HEK293 (cell line): Measurements from ENCODE around the gene SRF.

Source experiments
- CTCF ChIA-PET: fragments of 350-600 bp; formaldehyde crosslinking; extraction: SDS; loops from one replicate; lab custom pipeline; 2021; ENCODE audit warnings: antibody characterized with exemption; lab: Yijun Ruan, JAX
- POLR2A ChIA-PET: fragments of 300-600 bp; formaldehyde crosslinking; extraction: SDS; loops from one replicate; lab custom pipeline; 2020; ENCODE audit warnings: antibody characterized with exemption, inconsistent platforms; lab: Yijun Ruan, JAX
- H3K27ac ChIP-seq: fragments of 200-500 bp; sonication (Bioruptor generic); 2 replicates; pipeline ENCODE4 v1.5.1; 2014; ENCODE audit warnings: low read depth, low read length, control low read depth, inconsistent platforms; ENCODE audit errors: extremely low read depth
- H3K36me3 ChIP-seq, 2 experiments: fragments of 200-500 bp in 1 of 2; sonication (Bioruptor generic) in 1 of 2; 1 replicate in 1 of 2; 2 replicates in 1 of 2; pipeline ENCODE4 v1.5.1; 2014 to 2017; ENCODE audit warnings: inconsistent platforms in 2 of 2, low read length in 2 of 2; ENCODE audit not compliant: control insufficient read depth in 2 of 2, insufficient read depth in 1 of 2
- H3K4me1 ChIP-seq: fragments of 200-500 bp; sonication (Bioruptor generic); 2 replicates; pipeline ENCODE4 v1.5.1; 2014; ENCODE audit warnings: mild to moderate bottlenecking, low read length, inconsistent platforms; ENCODE audit not compliant: control insufficient read depth, insufficient read depth
- H3K4me3 ChIP-seq: 2 replicates; pipeline ENCODE4 v1.5.1; 2011; ENCODE audit warnings: low read depth, mild to moderate bottlenecking, control low read depth, low read length, moderate library complexity
- H3K9me3 ChIP-seq: fragments of 200-500 bp; sonication (Bioruptor generic); 2 replicates; pipeline ENCODE4 v1.5.1; 2014; ENCODE audit warnings: low read depth, low read length, inconsistent platforms; ENCODE audit not compliant: control insufficient read depth, insufficient read depth
- GFI1B ChIP-seq: fragments of 450-650 bp; formaldehyde crosslinking; IDR thresholded peaks from 2 replicates; pipeline ENCODE4 v1.5.1; 2016; ENCODE audit warnings: missing biosample characterization, missing genetic modification characterization
- HOXA7 ChIP-seq: sonication (generic); formaldehyde crosslinking; IDR thresholded peaks from 2 replicates; pipeline ENCODE4 v1.8.1; 2022; ENCODE audit warnings: missing genetic modification reagents, borderline replicate concordance
- HOXD13 ChIP-seq: sonication (generic); formaldehyde crosslinking; IDR thresholded peaks from 2 replicates; pipeline ENCODE4 v1.8.0; 2022; ENCODE audit warnings: missing genetic modification reagents, borderline replicate concordance
- OSR2 ChIP-seq: fragments of 450-650 bp; formaldehyde crosslinking; IDR thresholded peaks from 2 replicates; pipeline ENCODE4 v1.5.1; 2016; ENCODE audit warnings: missing biosample characterization, missing genetic modification characterization
- RBAK ChIP-seq: fragments of 450-650 bp; formaldehyde crosslinking; IDR thresholded peaks from 2 replicates; pipeline ENCODE4 v1.5.1; 2016; ENCODE audit warnings: missing biosample characterization, missing genetic modification characterization
- SCRT2 ChIP-seq: fragments of 450-650 bp; formaldehyde crosslinking; IDR thresholded peaks from 2 replicates; pipeline ENCODE4 v1.5.1; 2016; ENCODE audit warnings: missing biosample characterization, missing genetic modification characterization
- ZBTB48 ChIP-seq: fragments of 450-650 bp; formaldehyde crosslinking; IDR thresholded peaks from 2 replicates; pipeline ENCODE4 v1.5.1; 2016; ENCODE audit warnings: missing biosample characterization, missing genetic modification characterization
- ZNF114 ChIP-seq: fragments of 450-650 bp; formaldehyde crosslinking; IDR thresholded peaks from 2 replicates; pipeline ENCODE4 v1.5.0; 2017; ENCODE audit warnings: missing biosample characterization, missing genetic modification characterization
- ZNF19 ChIP-seq: fragments of 450-650 bp; formaldehyde crosslinking; IDR thresholded peaks from 2 replicates; pipeline ENCODE4; 2016; ENCODE audit warnings: missing biosample characterization, missing genetic modification characterization, low read depth
- ZNF302 ChIP-seq: fragments of 450-650 bp; formaldehyde crosslinking; IDR thresholded peaks from 2 replicates; pipeline ENCODE4 v1.5.1; 2016; ENCODE audit warnings: missing biosample characterization, missing genetic modification characterization, low read depth
- ZNF324 ChIP-seq: fragments of 450-650 bp; formaldehyde crosslinking; IDR thresholded peaks from 2 replicates; pipeline ENCODE4 v1.5.1; 2016; ENCODE audit warnings: missing biosample characterization, missing genetic modification characterization
- ZNF350 ChIP-seq: fragments of 450-650 bp; formaldehyde crosslinking; IDR thresholded peaks from 2 replicates; pipeline ENCODE4 v1.5.0; 2017; ENCODE audit warnings: missing biosample characterization, mild to moderate bottlenecking, missing genetic modification characterization
- ZNF404 ChIP-seq: fragments of 450-650 bp; formaldehyde crosslinking; IDR thresholded peaks from 2 replicates; pipeline ENCODE4 v1.5.1; 2017; ENCODE audit warnings: missing biosample characterization, missing genetic modification characterization
- ZNF549 ChIP-seq: fragments of 450-650 bp; IDR thresholded peaks from 2 replicates; pipeline ENCODE4 v1.5.1; 2018; ENCODE audit warnings: missing biosample characterization, missing genetic modification characterization, mild to moderate bottlenecking, inconsistent platforms, moderate library complexity
- ZNF664 ChIP-seq: fragments of 450-650 bp; formaldehyde crosslinking; IDR thresholded peaks from 2 replicates; pipeline ENCODE4 v1.5.1; 2016; ENCODE audit warnings: missing biosample characterization, missing genetic modification characterization
- TF ChIP-seq, protein P1 (sequence below): fragments of 450-650 bp; formaldehyde crosslinking; IDR thresholded peaks from 2 replicates; pipeline ENCODE4 v1.5.1; 2017; ENCODE audit warnings: missing biosample characterization, missing genetic modification characterization
- TF ChIP-seq, protein P2 (sequence below): sonication (generic); formaldehyde crosslinking; IDR thresholded peaks from 2 replicates; pipeline ENCODE4 v1.8.1; 2022; ENCODE audit warnings: mild to moderate bottlenecking, moderate library complexity, missing genetic modification reagents
- TF ChIP-seq, protein P3 (sequence below): fragments of 450-650 bp; formaldehyde crosslinking; IDR thresholded peaks from 2 replicates; pipeline ENCODE4 v1.5.1; 2016; ENCODE audit warnings: missing biosample characterization, missing genetic modification characterization
- TF ChIP-seq, protein P4 (sequence below): fragments of 450-650 bp; formaldehyde crosslinking; IDR thresholded peaks from 2 replicates; pipeline ENCODE4 v1.5.1; 2016; ENCODE audit warnings: missing biosample characterization, missing genetic modification characterization
- TF ChIP-seq, protein P5 (sequence below): fragments of 450-650 bp; formaldehyde crosslinking; IDR thresholded peaks from 2 replicates; pipeline ENCODE4 v1.5.1; 2016; ENCODE audit warnings: missing biosample characterization, missing genetic modification characterization
- TF ChIP-seq, protein P6 (sequence below): fragments of 450-650 bp; formaldehyde crosslinking; IDR thresholded peaks from 2 replicates; pipeline ENCODE4 v1.5.1; 2016; ENCODE audit warnings: missing biosample characterization, missing genetic modification characterization

SRF gene

DNA sequence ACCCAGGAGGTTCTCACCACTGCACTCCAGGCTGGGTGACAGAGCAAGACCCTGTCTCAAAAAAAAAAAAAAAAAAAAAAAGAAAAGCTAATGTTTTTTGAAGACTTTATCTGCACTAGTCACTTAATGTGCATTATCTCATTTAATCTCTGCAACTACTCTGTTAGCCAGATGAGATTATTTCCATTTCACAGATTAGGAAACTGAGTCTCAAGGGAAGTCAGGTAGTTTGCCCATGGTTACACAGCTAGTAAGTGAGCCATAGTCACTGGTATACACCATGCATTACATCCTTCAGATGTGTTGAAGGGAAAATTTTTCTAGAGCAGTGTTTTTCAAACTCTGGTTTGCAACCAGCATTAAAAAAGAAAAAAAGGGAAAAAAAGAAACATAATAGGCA is 7.2 kb upstream of the SRF start:
- CTCF ChIA-PET: interaction anchor here (0.6 to 1.2 kb wide), 2 partner anchors 20 to 74 kb away, joined by 3 to 7 read pairs; no protein-coding TSS in a partner anchor
- POLR2A ChIA-PET: interaction anchor here (0.6 to 1.3 kb wide), 5 partner anchors 14 to 382 kb away, joined by 3 to 7 read pairs (median 4); partner anchors contain the start of genes KLC4, KLHDC3 and MRPL2
- Histone ChIP-seq H3K9me3 (no peaks in the 10 kb centered on the region), H3K4me1 (no peaks in the 10 kb centered on the region), H3K36me3 (peaks cover 0 to 17% of the 10 kb centered on the region in 2 experiments; a peak in 2 of 3 replicates), H3K4me3 (no peak overlapping the region), H3K27ac (no peak overlapping the region)
- peak; percentile 97 for TF ChIP-seq ZNF664
- TF ChIP-seq, protein P1, sequence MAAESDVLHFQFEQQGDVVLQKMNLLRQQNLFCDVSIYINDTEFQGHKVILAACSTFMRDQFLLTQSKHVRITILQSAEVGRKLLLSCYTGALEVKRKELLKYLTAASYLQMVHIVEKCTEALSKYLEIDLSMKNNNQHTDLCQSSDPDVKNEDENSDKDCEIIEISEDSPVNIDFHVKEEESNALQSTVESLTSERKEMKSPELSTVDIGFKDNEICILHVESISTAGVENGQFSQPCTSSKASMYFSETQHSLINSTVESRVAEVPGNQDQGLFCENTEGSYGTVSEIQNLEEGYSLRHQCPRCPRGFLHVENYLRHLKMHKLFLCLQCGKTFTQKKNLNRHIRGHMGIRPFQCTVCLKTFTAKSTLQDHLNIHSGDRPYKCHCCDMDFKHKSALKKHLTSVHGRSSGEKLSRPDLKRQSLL (tag by site-specific recombination): no peak

DNA sequence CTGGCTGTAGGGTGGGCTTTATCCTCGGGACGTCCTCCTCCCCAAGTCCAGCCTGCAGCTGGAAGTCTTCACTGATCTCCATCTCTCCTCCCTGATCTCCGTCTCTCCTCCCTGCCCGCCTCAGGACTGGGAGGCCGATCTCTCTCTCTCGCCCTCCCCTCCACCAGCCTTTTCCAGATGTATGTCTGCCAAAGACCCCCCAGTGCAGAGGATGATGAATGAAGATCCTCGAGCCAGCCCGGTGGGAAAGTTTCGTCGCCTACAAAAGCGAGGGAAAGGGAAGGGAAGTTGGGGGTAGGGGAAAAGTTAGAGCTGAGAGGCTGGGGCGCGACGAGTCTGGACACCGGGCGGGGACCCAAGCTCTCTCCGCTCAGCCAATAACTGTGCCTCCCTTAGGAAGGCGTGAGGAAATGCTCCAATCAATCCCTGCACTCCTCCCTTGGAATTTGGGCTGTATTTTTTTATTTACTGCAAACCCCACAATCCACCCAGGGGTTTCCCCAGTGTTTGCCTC is 595 bp upstream of the SRF start:
- ChIA-PET POLR2A (interaction anchor here (0.6 to 1.8 kb wide), 9 partner anchors 23 to 280 kb away, joined by 3 to 9 read pairs (median 3); partner anchors contain the start of genes CNPY3, DNPH1, KLC4 and MRPL2), CTCF (interaction anchor here (0.6 to 2.6 kb wide), 9 partner anchors 21 to 323 kb away, joined by 3 to 11 read pairs (median 4); partner anchors contain the start of genes CNPY3 and DNPH1)
- Histone ChIP-seq H3K4me3 (peak overlapping the region; percentile 44), H3K36me3 (peaks cover 4 to 13% of the 10 kb centered on the region in 2 experiments; a peak in 1 of 3 replicates), H3K27ac (peak overlapping the region; percentile 70), H3K4me1 (peaks cover 15% of the 10 kb centered on the region), H3K9me3 (no peaks in the 10 kb centered on the region)
- TF ChIP-seq, protein P2, sequence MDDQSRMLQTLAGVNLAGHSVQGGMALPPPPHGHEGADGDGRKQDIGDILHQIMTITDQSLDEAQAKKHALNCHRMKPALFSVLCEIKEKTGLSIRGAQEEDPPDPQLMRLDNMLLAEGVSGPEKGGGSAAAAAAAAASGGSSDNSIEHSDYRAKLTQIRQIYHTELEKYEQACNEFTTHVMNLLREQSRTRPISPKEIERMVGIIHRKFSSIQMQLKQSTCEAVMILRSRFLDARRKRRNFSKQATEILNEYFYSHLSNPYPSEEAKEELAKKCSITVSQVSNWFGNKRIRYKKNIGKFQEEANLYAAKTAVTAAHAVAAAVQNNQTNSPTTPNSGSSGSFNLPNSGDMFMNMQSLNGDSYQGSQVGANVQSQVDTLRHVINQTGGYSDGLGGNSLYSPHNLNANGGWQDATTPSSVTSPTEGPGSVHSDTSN (CRISPR knock-in tag): no peak
- TF ChIP-seq, protein P3, sequence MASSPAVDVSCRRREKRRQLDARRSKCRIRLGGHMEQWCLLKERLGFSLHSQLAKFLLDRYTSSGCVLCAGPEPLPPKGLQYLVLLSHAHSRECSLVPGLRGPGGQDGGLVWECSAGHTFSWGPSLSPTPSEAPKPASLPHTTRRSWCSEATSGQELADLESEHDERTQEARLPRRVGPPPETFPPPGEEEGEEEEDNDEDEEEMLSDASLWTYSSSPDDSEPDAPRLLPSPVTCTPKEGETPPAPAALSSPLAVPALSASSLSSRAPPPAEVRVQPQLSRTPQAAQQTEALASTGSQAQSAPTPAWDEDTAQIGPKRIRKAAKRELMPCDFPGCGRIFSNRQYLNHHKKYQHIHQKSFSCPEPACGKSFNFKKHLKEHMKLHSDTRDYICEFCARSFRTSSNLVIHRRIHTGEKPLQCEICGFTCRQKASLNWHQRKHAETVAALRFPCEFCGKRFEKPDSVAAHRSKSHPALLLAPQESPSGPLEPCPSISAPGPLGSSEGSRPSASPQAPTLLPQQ: peak; percentile 49; the same call in 1 of the 2 replicates
- TF ChIP-seq ZBTB48 (tag by site-specific recombination) (peak; percentile 98), HOXD13 (CRISPR knock-in tag) (no peak), ZNF404 (tag by site-specific recombination) (no peak), ZNF324 (tag by site-specific recombination) (no peak; the same call in 1 of the 2 replicates), ZNF302 (tag by site-specific recombination) (no peak), ZNF114 (tag by site-specific recombination) (no peak), OSR2 (tag by site-specific recombination) (no peak), ZNF549 (tag by site-specific recombination) (no peak), ZNF19 (tag by site-specific recombination) (no peak), ZNF350 (no peak), HOXA7 (CRISPR knock-in tag) (no peak), RBAK (tag by site-specific recombination) (no peak), SCRT2 (tag by site-specific recombination) (no peak), GFI1B (tag by site-specific recombination) (no peak)
- TF ChIP-seq, protein P4, sequence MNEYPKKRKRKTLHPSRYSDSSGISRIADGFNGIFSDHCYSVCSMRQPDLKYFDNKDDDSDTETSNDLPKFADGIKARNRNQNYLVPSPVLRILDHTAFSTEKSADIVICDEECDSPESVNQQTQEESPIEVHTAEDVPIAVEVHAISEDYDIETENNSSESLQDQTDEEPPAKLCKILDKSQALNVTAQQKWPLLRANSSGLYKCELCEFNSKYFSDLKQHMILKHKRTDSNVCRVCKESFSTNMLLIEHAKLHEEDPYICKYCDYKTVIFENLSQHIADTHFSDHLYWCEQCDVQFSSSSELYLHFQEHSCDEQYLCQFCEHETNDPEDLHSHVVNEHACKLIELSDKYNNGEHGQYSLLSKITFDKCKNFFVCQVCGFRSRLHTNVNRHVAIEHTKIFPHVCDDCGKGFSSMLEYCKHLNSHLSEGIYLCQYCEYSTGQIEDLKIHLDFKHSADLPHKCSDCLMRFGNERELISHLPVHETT (tag by site-specific recombination): no peak
- TF ChIP-seq, protein P5, sequence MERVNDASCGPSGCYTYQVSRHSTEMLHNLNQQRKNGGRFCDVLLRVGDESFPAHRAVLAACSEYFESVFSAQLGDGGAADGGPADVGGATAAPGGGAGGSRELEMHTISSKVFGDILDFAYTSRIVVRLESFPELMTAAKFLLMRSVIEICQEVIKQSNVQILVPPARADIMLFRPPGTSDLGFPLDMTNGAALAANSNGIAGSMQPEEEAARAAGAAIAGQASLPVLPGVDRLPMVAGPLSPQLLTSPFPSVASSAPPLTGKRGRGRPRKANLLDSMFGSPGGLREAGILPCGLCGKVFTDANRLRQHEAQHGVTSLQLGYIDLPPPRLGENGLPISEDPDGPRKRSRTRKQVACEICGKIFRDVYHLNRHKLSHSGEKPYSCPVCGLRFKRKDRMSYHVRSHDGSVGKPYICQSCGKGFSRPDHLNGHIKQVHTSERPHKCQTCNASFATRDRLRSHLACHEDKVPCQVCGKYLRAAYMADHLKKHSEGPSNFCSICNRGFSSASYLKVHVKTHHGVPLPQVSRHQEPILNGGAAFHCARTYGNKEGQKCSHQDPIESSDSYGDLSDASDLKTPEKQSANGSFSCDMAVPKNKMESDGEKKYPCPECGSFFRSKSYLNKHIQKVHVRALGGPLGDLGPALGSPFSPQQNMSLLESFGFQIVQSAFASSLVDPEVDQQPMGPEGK (tag by site-specific recombination): peak; percentile 62
- TF ChIP-seq, protein P6, sequence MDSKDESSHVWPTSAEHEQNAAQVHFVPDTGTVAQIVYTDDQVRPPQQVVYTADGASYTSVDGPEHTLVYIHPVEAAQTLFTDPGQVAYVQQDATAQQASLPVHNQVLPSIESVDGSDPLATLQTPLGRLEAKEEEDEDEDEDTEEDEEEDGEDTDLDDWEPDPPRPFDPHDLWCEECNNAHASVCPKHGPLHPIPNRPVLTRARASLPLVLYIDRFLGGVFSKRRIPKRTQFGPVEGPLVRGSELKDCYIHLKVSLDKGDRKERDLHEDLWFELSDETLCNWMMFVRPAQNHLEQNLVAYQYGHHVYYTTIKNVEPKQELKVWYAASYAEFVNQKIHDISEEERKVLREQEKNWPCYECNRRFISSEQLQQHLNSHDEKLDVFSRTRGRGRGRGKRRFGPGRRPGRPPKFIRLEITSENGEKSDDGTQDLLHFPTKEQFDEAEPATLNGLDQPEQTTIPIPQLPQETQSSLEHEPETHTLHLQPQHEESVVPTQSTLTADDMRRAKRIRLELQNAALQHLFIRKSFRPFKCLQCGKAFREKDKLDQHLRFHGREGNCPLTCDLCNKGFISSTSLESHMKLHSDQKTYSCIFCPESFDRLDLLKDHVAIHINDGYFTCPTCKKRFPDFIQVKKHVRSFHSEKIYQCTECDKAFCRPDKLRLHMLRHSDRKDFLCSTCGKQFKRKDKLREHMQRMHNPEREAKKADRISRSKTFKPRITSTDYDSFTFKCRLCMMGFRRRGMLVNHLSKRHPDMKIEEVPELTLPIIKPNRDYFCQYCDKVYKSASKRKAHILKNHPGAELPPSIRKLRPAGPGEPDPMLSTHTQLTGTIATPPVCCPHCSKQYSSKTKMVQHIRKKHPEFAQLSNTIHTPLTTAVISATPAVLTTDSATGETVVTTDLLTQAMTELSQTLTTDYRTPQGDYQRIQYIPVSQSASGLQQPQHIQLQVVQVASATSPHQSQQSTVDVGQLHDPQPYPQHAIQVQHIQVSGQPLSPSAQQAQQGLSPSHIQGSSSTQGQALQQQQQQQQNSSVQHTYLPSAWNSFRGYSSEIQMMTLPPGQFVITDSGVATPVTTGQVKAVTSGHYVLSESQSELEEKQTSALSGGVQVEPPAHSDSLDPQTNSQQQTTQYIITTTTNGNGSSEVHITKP (tag by site-specific recombination): no peak
